Subcutaneous abdominal adipose tissue (tissue), 5 donors: ENCODE results near the gene CLIP4.
"Not testable (repeated sequence)": the region's sequence is repeated elsewhere in the genome, so short reads cannot be mapped to it uniquely, and the experiment has no call there.

ENCODE experiments used
- H3K27ac ChIP-seq: one replicate; pipeline ENCODE4 v1.7.0; 2013; ENCODE audit warnings: low read depth, mild to moderate bottlenecking, inconsistent platforms, low read length, moderate library complexity
- H3K27me3 ChIP-seq, 5 donors: one replicate each; pipeline ENCODE4 v1.7.0; 2013; ENCODE audit warnings: low read length in 5 of 5, inconsistent platforms in 1 of 5; ENCODE audit not compliant: control insufficient read depth in 5 of 5, insufficient read depth in 4 of 5
- H3K36me3 ChIP-seq, 5 donors: one replicate each; pipeline ENCODE4 v1.7.0; 2013; ENCODE audit warnings: low read length in 5 of 5; ENCODE audit not compliant: control insufficient read depth in 5 of 5, insufficient read depth in 5 of 5
- H3K4me1 ChIP-seq, 5 donors: one replicate each; pipeline ENCODE4 v1.7.0; 2013; ENCODE audit warnings: low read length in 5 of 5, mild to moderate bottlenecking in 3 of 5, moderate library complexity in 1 of 5; ENCODE audit not compliant: control insufficient read depth in 5 of 5, insufficient read depth in 5 of 5
- H3K4me3 ChIP-seq, 5 donors: one replicate each; pipeline ENCODE4 v1.7.0; 2013; ENCODE audit warnings: low read length in 5 of 5, low read depth in 1 of 5
- H3K9ac ChIP-seq, 5 donors: one replicate each; pipeline ENCODE4 v1.7.0; 2013; ENCODE audit warnings: low read length in 5 of 5, mild to moderate bottlenecking in 4 of 5, moderate library complexity in 3 of 5
- H3K9me3 ChIP-seq, 5 donors: one replicate each; pipeline ENCODE4 v1.7.0; 2013; ENCODE audit warnings: low read length in 5 of 5; ENCODE audit not compliant: control insufficient read depth in 5 of 5
- donor health status: healthy.
- donor health status: healthy.
- donor health status: healthy.
- donor health status: healthy.
- donor health status: healthy.

The CLIP4 gene

DNA sequence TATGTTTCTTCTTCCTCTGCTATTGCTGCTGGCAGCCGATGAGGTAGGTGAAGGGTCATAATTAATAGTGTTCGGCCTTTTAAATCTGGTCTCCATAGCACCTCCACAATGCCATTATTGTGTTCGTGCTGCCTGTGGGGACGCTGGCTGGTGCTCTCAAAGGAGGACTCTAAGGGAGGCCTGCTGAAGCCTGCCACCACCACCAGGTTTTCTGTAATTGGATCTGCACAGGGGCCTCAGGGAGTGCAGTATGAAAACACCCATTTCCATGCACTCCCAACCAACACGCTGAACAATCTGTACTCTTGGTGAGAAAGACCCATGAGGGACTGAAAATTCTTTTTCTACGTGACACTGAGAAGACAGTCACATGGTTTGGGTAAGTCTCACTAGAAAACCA is 17.6 kb upstream of the CLIP4 start:
- no peaks in the 10 kb centered on the region for H3K9me3 ChIP-seq
- no peaks in the 10 kb centered on the region for H3K36me3 ChIP-seq
- H3K27ac ChIP-seq: no peak overlapping the region
- H3K4me1 ChIP-seq: peaks cover 0 to 4% (median 0%) of the 10 kb centered on the region in 5 donors
- no peak overlapping the region for H3K4me3 ChIP-seq
- H3K9ac ChIP-seq: no peak overlapping the region
- no peaks in the 10 kb centered on the region for H3K27me3 ChIP-seq

DNA sequence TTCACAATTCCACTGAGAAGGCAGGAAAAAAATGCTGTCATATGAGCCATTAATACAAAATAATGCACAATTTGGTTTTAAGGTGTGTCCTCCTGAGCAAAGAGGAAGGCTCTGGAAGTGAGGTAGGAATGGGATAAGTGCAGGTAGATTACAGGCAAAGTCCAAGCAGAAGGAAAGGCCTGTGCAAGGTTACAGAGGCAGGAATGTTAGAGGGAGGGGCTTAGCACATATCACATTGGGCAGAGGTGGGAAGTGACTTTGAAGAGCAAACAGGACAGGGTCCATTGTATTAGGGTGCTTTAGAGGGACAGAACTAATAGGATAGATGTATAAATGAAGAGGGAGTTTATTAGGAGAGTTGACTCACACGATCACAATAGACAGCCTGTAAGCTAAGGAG is 14.7 kb upstream of the CLIP4 start:
- H3K9ac ChIP-seq: no peak overlapping the region
- H3K4me1 ChIP-seq: peaks cover 0 to 4% (median 0%) of the 10 kb centered on the region in 5 donors
- H3K27ac ChIP-seq: no peak overlapping the region
- H3K36me3 ChIP-seq: no peaks in the 10 kb centered on the region
- no peaks in the 10 kb centered on the region for H3K9me3 ChIP-seq
- H3K27me3 ChIP-seq: no peaks in the 10 kb centered on the region
- no peak overlapping the region for H3K4me3 ChIP-seq

DNA sequence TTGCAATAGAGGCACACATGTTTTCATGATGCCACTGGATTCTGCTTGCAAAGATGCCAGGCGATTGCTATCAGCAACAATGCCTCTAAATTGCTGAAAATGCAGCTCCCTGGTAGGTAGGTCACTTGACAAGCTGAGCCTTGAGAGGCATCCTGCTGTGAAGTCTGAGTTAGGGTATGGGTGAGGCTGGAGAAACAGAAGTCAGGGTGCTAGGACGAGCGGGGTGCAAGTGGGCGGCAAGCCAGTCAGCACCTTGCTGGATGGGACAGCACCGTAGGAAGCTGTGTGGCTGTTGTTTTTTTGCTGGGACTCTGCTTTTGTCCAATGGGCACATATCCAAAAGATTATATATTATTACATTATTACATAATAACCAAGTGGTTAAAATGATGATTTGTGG is 10.5 kb upstream of the CLIP4 start:
- Histone ChIP-seq H3K4me3 (no peak overlapping the region), H3K4me1 (peaks cover 0 to 19% (median 3%) of the 10 kb centered on the region in 5 donors), H3K27ac (no peak overlapping the region), H3K9ac (no peak overlapping the region), H3K9me3 (no peaks in the 10 kb centered on the region), H3K36me3 (no peaks in the 10 kb centered on the region), H3K27me3 (no peaks in the 10 kb centered on the region)

DNA sequence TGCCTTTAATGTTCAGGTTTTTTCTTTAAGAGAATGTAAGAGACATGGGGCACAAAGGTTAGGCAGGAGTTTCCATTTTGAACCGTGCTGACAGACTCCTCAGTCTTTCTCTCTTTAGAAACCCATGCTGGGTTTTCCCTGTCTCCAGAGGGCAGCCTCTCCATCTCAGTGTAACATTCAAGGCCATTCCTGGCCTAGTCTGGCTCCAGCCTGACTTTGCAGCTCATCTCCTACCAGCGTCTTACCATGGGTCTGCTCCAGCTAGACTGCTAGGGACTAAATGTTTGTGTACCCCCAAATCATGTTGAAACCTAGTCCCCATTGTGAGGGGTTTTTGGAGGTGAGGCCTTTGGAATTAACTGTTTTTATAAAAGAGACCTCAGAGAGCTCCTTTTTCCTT is 9.8 kb upstream of the CLIP4 start:
- no peaks in the 10 kb centered on the region for H3K9me3 ChIP-seq
- no peak overlapping the region for H3K4me3 ChIP-seq
- H3K27me3 ChIP-seq: no peaks in the 10 kb centered on the region
- H3K36me3 ChIP-seq: no peaks in the 10 kb centered on the region
- peak overlapping the region; percentile 7 for H3K27ac ChIP-seq
- H3K4me1 ChIP-seq: peaks cover 0 to 24% (median 3%) of the 10 kb centered on the region in 5 donors
- H3K9ac ChIP-seq: no peak overlapping the region

DNA sequence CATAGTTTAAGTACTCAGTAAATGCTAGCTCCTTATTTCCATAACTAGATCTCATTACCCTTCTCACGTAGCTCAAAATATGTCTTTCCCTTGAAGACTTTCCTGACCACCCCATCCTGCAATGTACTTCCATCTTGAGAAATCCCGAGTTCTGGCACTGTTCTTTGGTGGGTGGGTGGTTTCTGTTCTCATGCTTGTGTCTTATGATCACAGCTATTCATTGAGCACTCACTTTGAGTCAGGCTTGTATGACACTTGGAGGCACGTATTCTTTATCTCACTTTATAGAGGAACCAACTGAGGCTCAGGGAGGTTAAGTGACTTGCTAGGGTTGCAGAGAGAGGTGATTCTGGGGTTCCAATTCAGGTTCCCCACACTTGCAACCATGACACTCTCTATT is 9.0 kb upstream of the CLIP4 start:
- H3K9me3 ChIP-seq: no peaks in the 10 kb centered on the region
- no peaks in the 10 kb centered on the region for H3K36me3 ChIP-seq
- H3K4me1 ChIP-seq: peaks cover 0 to 29% (median 8%) of the 10 kb centered on the region in 5 donors
- peak overlapping the region; percentile 32 for H3K27ac ChIP-seq
- H3K9ac ChIP-seq: no peak overlapping the region
- H3K4me3 ChIP-seq: no peak overlapping the region
- no peaks in the 10 kb centered on the region for H3K27me3 ChIP-seq

DNA sequence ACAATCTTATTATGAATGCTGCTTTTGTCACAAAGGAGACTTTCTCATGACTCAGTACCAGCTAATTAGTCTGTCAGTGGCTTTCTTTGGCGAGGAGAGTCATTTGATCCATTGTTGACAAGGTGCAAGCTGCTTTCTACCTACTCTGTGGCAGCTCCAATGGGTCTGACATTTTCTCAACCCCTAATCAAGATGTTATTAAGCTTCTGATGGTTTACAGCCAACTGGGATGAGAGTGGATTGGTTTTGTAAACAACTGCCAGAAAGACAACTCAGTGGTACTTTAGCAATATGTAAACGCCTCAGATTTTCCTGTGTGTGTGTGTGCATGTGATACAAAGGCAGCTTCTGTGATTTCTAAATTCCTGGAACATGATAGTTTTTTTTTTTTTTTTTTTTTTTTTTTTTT is 8.2 kb upstream of the CLIP4 start:
- Histone ChIP-seq H3K4me1 (peaks cover 0 to 31% (median 10%) of the 10 kb centered on the region in 5 donors), H3K27ac (peak overlapping the region; percentile 32), H3K36me3 (no peaks in the 10 kb centered on the region), H3K9ac (no peak overlapping the region), H3K27me3 (no peaks in the 10 kb centered on the region), H3K9me3 (no peaks in the 10 kb centered on the region), H3K4me3 (no peak overlapping the region)

DNA sequence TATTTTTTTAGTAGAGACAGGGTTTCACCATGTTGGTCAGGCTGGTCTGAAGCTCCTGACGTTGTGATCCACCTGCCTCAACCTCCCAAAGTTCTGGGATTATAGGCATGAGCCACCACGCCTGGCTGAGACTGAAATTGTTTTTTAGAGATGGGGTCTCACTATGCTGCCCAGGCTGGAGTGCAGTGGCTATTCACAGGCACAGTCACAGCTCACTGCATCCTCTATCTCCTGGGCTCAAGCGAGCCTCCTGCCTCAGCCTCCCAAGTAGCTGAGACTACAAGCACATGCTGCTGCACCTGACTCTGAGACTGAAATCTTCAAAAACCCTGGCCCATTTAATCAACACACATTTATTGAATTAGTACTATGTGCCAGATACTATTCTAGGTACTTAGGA is 7.7 kb upstream of the CLIP4 start:
- H3K9ac ChIP-seq, H3K9me3 ChIP-seq, H3K4me3 ChIP-seq, H3K27me3 ChIP-seq, H3K36me3 ChIP-seq: not testable (repeated sequence)
- Histone ChIP-seq H3K27ac (peak overlapping the region; percentile 32), H3K4me1 (peaks cover 0 to 31% (median 10%) of the 10 kb centered on the region in 5 donors)

DNA sequence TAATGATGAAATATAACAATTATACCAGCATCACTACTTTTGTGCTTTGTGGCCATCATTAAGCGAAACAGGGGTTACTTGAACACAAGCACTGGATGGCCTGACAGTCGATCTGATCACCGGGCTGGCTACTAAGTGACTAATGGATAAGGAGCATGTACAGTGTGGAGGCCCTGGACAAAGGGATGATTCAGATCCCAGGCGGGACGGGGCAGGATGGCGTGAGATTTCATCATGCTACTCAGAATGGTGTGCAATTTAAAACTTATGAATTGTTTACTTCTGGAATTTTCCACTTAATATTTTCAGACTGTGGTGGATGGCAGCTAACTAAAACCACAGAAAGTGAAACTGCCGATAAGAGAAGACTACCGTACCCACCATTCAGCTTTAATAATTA is 7.0 kb upstream of the CLIP4 start:
- no peak overlapping the region for H3K27ac ChIP-seq
- no peaks in the 10 kb centered on the region for H3K9me3 ChIP-seq
- H3K4me1 ChIP-seq: peaks cover 0 to 31% (median 10%) of the 10 kb centered on the region in 5 donors
- no peak overlapping the region for H3K4me3 ChIP-seq
- no peaks in the 10 kb centered on the region for H3K27me3 ChIP-seq
- no peak overlapping the region for H3K9ac ChIP-seq
- no peaks in the 10 kb centered on the region for H3K36me3 ChIP-seq

DNA sequence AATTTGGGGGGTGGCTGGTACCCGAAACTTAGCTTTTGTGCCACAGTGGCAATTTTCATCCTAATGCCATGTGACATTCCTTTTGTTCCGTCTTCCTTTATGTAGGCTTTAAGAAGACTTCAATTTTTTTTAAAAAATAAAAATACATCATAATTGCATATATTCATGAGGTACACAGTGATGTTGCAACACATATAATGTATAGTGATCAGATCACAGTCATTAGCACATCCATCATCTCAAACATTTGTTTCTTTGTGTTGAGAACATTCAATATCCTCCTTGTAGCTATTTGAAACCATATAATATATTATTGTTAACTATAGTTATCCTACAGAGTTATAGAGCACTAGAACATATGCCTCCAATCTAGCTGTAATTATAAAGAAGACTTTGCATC is 6.0 kb upstream of the CLIP4 start:
- H3K9me3 ChIP-seq: no peaks in the 10 kb centered on the region
- H3K27ac ChIP-seq: peak overlapping the region; percentile 61
- H3K4me1 ChIP-seq: peaks cover 0 to 32% (median 15%) of the 10 kb centered on the region in 5 donors
- no peak overlapping the region for H3K4me3 ChIP-seq
- no peaks in the 10 kb centered on the region for H3K27me3 ChIP-seq
- H3K36me3 ChIP-seq: no peaks in the 10 kb centered on the region
- H3K9ac ChIP-seq: no peak overlapping the region

DNA sequence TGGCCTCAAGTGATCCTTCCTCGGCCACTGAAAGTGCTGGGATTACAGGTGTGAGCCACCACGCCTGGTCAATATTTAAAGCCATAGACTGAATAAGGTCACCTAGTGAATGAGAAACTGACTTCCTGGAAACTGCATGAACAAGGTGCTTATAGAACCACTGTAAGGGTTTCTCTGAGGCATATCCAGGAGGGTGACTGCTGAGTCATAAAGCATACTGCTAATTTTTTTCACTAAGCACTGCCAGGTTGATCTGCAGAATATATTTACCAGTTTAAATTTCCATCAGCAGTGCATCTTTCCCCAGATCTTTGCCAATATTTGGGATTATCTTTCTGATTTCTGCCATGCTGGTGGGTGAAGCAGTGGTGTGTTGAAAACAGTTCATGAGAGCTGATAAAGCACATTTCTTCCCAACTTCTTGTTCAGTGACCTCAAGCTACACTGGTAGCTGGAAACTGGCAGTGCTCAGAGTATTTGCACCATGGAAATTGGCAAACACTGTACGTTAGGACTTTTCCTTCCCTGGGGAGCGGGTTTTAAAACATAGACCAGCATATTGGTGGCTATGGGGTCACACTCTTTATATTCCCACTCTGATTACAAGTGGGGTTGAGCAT is 4.2 kb upstream of the CLIP4 start:
- Histone ChIP-seq H3K36me3 (no peaks in the 10 kb centered on the region), H3K27ac (peak overlapping the region; percentile 61), H3K4me3 (no peak overlapping the region), H3K27me3 (peaks cover 0 to 3% (median 0%) of the 10 kb centered on the region in 5 donors), H3K9me3 (no peaks in the 10 kb centered on the region), H3K9ac (no peak overlapping the region), H3K4me1 (peaks cover 0 to 43% (median 27%) of the 10 kb centered on the region in 5 donors)
